GM12878 (cell line): Measurements from ENCODE around the gene PDE9A. TPM values are rescaled to one million over a fixed set of nuclear protein-coding genes. Genes with fewer than 3 reads are reported as not detected.

Experiments
- ATAC-seq: fragments of 200-7000 bp; cut with Tn5 transposase; 3 replicates; pipeline ENCODE4 v1.9.1; 2020; ENCODE audit warnings: mild to moderate bottlenecking, moderate library complexity
- BruUV-seq: library from RNA; stranded (reverse); fragments of 400-500 nt; replicated peaks from 2 replicates; lab custom pipeline; 2021; lab: Mats Ljungman, UMichigan
- CTCF ChIA-PET: fragments of 300-600 bp; sonication (Branson Sonifier 250); formaldehyde crosslinking; extraction: SDS; loops from one replicate; lab custom pipeline; 2021; ENCODE audit warnings: inconsistent platforms; lab: Yijun Ruan, JAX
- POLR2A ChIA-PET: fragments of 350-600 bp; formaldehyde crosslinking; extraction: SDS; loops from one replicate; lab custom pipeline; 2021; ENCODE audit warnings: inconsistent platforms; lab: Charles Lee
- RAD21 ChIA-PET: fragments of 300-600 bp; sonication (Branson Sonifier 250); formaldehyde crosslinking; loops from one replicate; lab custom pipeline; 2023; ENCODE audit warnings: antibody characterized with exemption; ENCODE audit not compliant: unreplicated experiment; lab: Charles Lee
- SMC1A ChIA-PET: fragments of 300-600 bp; sonication (Branson Sonifier 250); formaldehyde crosslinking; loops from one replicate; lab custom pipeline; 2023; ENCODE audit not compliant: unreplicated experiment, uncharacterized antibody; lab: Charles Lee
- DNase-seq: peaks from one replicate; pipeline ENCODE4 v3.0.0-alpha.2; 2011; ENCODE audit warnings: low read depth, low spot score
- FAIRE-seq: peaks from 3 replicates; lab custom pipeline; 2011; peaks lifted over from hg19 to GRCh38; lab: Jason Lieb, UNC
- H2AFZ ChIP-seq: 2 replicates; pipeline ENCODE4 v1.6.0; 2011; ENCODE audit warnings: low read depth, low read length, control low read depth; ENCODE audit not compliant: control insufficient read depth
- H3K27ac ChIP-seq: 2 replicates; pipeline ENCODE4 v1.5.1; 2011; ENCODE audit warnings: control low read depth; ENCODE audit not compliant: control insufficient read depth, insufficient read depth
- H3K27me3 ChIP-seq, 2 experiments: replicated peaks in 1 of 2; 2 replicates each; pipeline versions ENCODE4 v1.6.0 to v1.6.1; 2011; ENCODE audit warnings: low read length in 1 of 2; ENCODE audit not compliant: control insufficient read depth in 2 of 2, insufficient read depth in 2 of 2
- H3K36me3 ChIP-seq, 2 experiments: 2 replicates each; pipeline ENCODE4 v1.5.1; 2011; ENCODE audit warnings: low read length in 1 of 2; ENCODE audit not compliant: control insufficient read depth in 2 of 2, insufficient read depth in 2 of 2
- H3K4me1 ChIP-seq: 2 replicates; pipeline ENCODE4 v1.6.1; 2011; ENCODE audit warnings: mild to moderate bottlenecking, low read length, moderate library complexity, mixed read lengths; ENCODE audit not compliant: control insufficient read depth, insufficient read depth
- H3K4me2 ChIP-seq: 2 replicates; pipeline ENCODE4 v1.6.0; 2011; ENCODE audit warnings: control low read depth; ENCODE audit not compliant: control insufficient read depth, insufficient read depth
- H3K4me3 ChIP-seq: fragments of 200-600 bp; sonication (generic); 2 replicates; pipeline ENCODE4 v1.5.1; 2016
- H3K79me2 ChIP-seq: 2 replicates; pipeline ENCODE4 v1.6.0; 2011; ENCODE audit warnings: low read length; ENCODE audit not compliant: control insufficient read depth, insufficient read depth
- H3K9ac ChIP-seq: 2 replicates; pipeline ENCODE4 v1.8.0; 2011; ENCODE audit warnings: low read length, control low read depth, mixed read lengths; ENCODE audit not compliant: control insufficient read depth, insufficient read depth
- H3K9me3 ChIP-seq: replicated peaks from 3 replicates; pipeline ENCODE4 v1.5.1; 2011; ENCODE audit warnings: mild to moderate bottlenecking, low read length; ENCODE audit not compliant: control insufficient read depth, insufficient read depth
- H4K20me1 ChIP-seq: 2 replicates; pipeline ENCODE4 v1.6.0; 2011; ENCODE audit not compliant: control insufficient read depth, insufficient read depth
- BCL11A ChIP-seq: IDR thresholded peaks from 2 replicates; pipeline ENCODE4 v1.6.1; 2011; ENCODE audit warnings: low read depth, low read length
- CHD1 ChIP-seq: IDR thresholded peaks from 2 replicates; pipeline ENCODE4 v1.6.1; 2012; ENCODE audit warnings: low read depth, low read length, improper control_type of control experiment
- CHD2 ChIP-seq: IDR thresholded peaks from 2 replicates; pipeline ENCODE4 v1.6.1; 2011; ENCODE audit warnings: low read depth, low read length, improper control_type of control experiment, borderline replicate concordance
- CHD4 ChIP-seq: fragments of 200-600 bp; sonication (generic); IDR thresholded peaks from 2 replicates; pipeline ENCODE4 v1.6.1; 2016; ENCODE audit warnings: mild to moderate bottlenecking
- FOXM1 ChIP-seq: IDR thresholded peaks from 2 replicates; pipeline ENCODE4 v1.6.1; 2012; ENCODE audit warnings: low read depth, mild to moderate bottlenecking, inconsistent platforms, low read length, moderate library complexity
- GABPA ChIP-seq: IDR thresholded peaks from 2 replicates; pipeline ENCODE4 v1.6.1; 2014; ENCODE audit warnings: antibody characterized with exemption, low read depth, mild to moderate bottlenecking, inconsistent platforms
- IKZF2 ChIP-seq, 2 experiments: fragments of 450-650 bp; IDR thresholded peaks; 2 replicates each; pipeline ENCODE4 v1.6.1; 2017; ENCODE audit warnings: mild to moderate bottlenecking in 2 of 2, moderate library complexity in 2 of 2
- IRF5 ChIP-seq: fragments of 450-650 bp; IDR thresholded peaks from 2 replicates; pipeline ENCODE4 v1.6.1; 2017; ENCODE audit warnings: borderline replicate concordance
- NFIC ChIP-seq: IDR thresholded peaks from 2 replicates; pipeline ENCODE4 v1.6.1; 2012; ENCODE audit warnings: low read depth, mild to moderate bottlenecking, inconsistent platforms, low read length, moderate library complexity
- NR2C1 ChIP-seq: fragments of 450-650 bp; IDR thresholded peaks from 2 replicates; pipeline ENCODE4 v1.6.1; 2017; ENCODE audit warnings: antibody characterized with exemption, mild to moderate bottlenecking, moderate library complexity
- PAX5 ChIP-seq: IDR thresholded peaks from 2 replicates; pipeline ENCODE4 v1.6.1; 2011; ENCODE audit warnings: low read depth, low read length, borderline replicate concordance
- PKNOX1 ChIP-seq: fragments of 450-650 bp; IDR thresholded peaks from 2 replicates; pipeline ENCODE4 v1.6.1; 2016; ENCODE audit warnings: mild to moderate bottlenecking
- POLR2AphosphoS2 ChIP-seq: IDR thresholded peaks from 2 replicates; pipeline ENCODE4 v1.6.1; 2011; ENCODE audit warnings: low read depth, mild to moderate bottlenecking, low read length, improper control_type of control experiment, moderate library complexity
- RAD51 ChIP-seq: fragments of 450-650 bp; IDR thresholded peaks from 2 replicates; pipeline ENCODE4 v1.6.1; 2016; ENCODE audit warnings: moderate library complexity, mild to moderate bottlenecking, inconsistent platforms
- RELB ChIP-seq: fragments of 450-650 bp; IDR thresholded peaks from 2 replicates; pipeline ENCODE4 v1.6.1; 2017; ENCODE audit warnings: low read depth, mild to moderate bottlenecking, moderate library complexity
- SIX5 ChIP-seq: IDR thresholded peaks from 2 replicates; pipeline ENCODE4 v1.6.1; 2011; ENCODE audit warnings: mild to moderate bottlenecking, low read depth, low read length, moderate library complexity; ENCODE audit not compliant: severe bottlenecking
- ZBTB4 ChIP-seq: fragments of 450-650 bp; formaldehyde crosslinking; IDR thresholded peaks from 2 replicates; pipeline ENCODE4 v1.4.0; 2022; ENCODE audit warnings: mild to moderate bottlenecking, moderate library complexity
- WGBS: methylation state at CpG from one replicate; pipeline ENCODE4 v1.1.6; 2016; ENCODE audit warnings: low lambda C conversion rate; ENCODE audit not compliant: insufficient replicate concordance, insufficient coverage; ENCODE audit errors: missing lambda C conversion rate; 5-methylcytosine and 5-hydroxymethylcytosine counted together
- in situ Hi-C: fragments of 300-500 bp; cut with MboI; formaldehyde crosslinking; loops from 9 replicates; pipeline ENCODE4 v1.14.3; 2018; ENCODE audit warnings: mixed read lengths
- intact Hi-C: fragments of 100-400 bp; cut with micrococcal nuclease; formaldehyde crosslinking; loops from one replicate; pipeline ENCODE4 v1.14.2; 2022; ENCODE audit not compliant: unreplicated experiment
- polyA plus RNA-seq, 11 experiments: library from polyadenylated mRNA; depleted of rRNA in 4 of 11; unstranded in 6 of 11; stranded (reverse) in 5 of 11; fragments of >200 nt; fragmentation: Nextera tagmentation in 4 of 11; fragmentation: Illumina TruSeq in 1 of 11; extraction: Ambion mirVana in 4 of 11; extraction: Trizol in 1 of 11; gene quantifications; 1 replicate in 1 of 11; 2 replicates in 10 of 11; pipeline versions ENCODE4 v1.2.1 to v1.2.3, GENCODE V29; 2011 to 2016; ENCODE audit warnings: inconsistent platforms in 2 of 11, missing spikeins in 2 of 11, low read depth in 1 of 11
- total RNA-seq, 4 experiments: library from RNA; depleted of rRNA in 3 of 4; stranded (reverse); fragments of >200 nt in 3 of 4; fragmentation: Illumina TruSeq in 1 of 4; extraction: Trizol in 1 of 4; gene quantifications; 2 replicates each; pipeline versions ENCODE4 v1.2.1 to v1.2.3, GENCODE V29; 2013 to 2021

Gene PDE9A
- total and polyA plus RNA-seq, 10 of the 15 experiments (the other 5 are each of a cell fraction or from before 2014, with no cell fraction given) = 0.08 to 0.45 (median 0.20) TPM; not detected in 1

- FAIRE-seq = no peak
- Histone ChIP-seq H3K27me3 (peaks cover 0 to 2% of the 10 kb centered on the region in 2 experiments; a peak in 2 of 4 replicates), H3K36me3 (no peaks in the 10 kb centered on the region), H3K9ac (no peak overlapping the region), H2AFZ (no peak overlapping the region), H3K79me2 (no peaks in the 10 kb centered on the region), H3K27ac (no peak overlapping the region), H3K9me3 (no peaks in the 10 kb centered on the region), H3K4me2 (no peak overlapping the region), H3K4me1 (no peaks in the 10 kb centered on the region), H3K4me3 (no peak overlapping the region), H4K20me1 (no peaks in the 10 kb centered on the region)
- no TSS peak for BruUV-seq
- 27% methylated on average over 6 of the region's 6 CpGs for WGBS
- SMC1A ChIA-PET = no interaction called here
- in situ Hi-C loops (no loop called here), intact Hi-C loops (no loop called here)
- CTCF ChIA-PET = no interaction called here
- no peak for DNase-seq
- POLR2A ChIA-PET = no interaction called here
- ATAC-seq = no peak
- RAD21 ChIA-PET = no interaction called here
- TF ChIP-seq PAX5 (no peak), CHD2 (no peak), GABPA (no peak), FOXM1 (no peak), RELB (no peak), NFIC (no peak), IRF5 (no peak), RAD51 (no peak), BCL11A (no peak), ZBTB4 (no peak), IKZF2 (IDR thresholded peaks at IDR 0.05) (no peak), PKNOX1 (no peak), CHD4 (no peak), CHD1 (no peak), NR2C1 (no peak), SIX5 (no peak), POLR2AphosphoS2 (no peak)
Observed at GRCh38 chr21:42635848-42636519, 17.4 kb upstream of the PDE9A start.
